ENCODE data around the gene CASZ1.

DNA sequence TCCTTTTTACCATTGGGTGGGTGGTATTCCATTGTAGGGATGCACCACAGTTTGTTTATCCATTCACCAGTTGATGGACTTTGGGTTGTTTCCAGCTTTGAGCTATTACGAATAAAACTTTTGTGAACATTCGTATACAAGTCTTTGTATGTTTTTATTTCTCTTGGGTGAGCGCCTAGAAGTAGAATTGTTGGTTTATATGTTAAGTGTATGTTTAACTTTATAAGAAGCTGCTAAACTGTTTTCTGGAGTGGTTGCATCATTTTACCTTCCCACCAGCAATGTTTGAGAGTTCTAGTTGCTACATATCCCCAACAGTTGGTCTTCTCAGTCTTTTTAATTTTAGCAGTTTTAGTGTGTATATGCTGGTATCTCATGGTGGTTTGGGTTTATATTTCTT, 189.2 kb downstream of the CASZ1 start:
- TF ChIP-seq ZNF274 (IDR thresholded peaks at IDR 0.05; ENCODE audit: low read depth, low read length) (no peak), SUZ12 (IDR thresholded peaks at IDR 0.05; ENCODE audit: extremely low read depth, insufficient read depth, insufficient read length) (no peak), YY1 (IDR thresholded peaks at IDR 0.05; ENCODE audit: insufficient read depth, insufficient read length) (no peak)
